ENCODE measurements around the gene GPM6B. TPM values are rescaled to one million over a fixed set of nuclear protein-coding genes. Genes with fewer than 3 reads are reported as not detected.

GPM6B gene
- total and polyA plus RNA-seq, 7 donors: 1.1 to 3.9 (median 2.5) TPM

DNA sequence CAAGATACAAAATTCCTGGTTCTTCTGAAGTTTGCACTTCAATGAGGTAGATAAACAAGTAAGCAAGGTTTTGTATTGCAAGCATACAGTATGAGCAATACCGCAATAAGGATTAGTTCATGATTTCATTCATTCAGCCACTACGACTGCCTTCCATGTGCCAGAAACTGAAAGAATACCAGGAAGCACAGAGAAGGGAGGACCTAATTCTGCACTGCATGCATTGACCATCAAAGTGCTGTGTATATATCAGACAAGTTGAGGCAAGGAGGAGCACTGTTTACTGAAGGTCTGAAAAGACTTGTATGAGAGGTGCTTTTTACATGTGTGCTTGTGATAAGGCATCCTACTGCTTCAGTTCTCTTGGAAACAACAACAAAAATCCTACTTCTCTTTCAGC is 40.9 kb upstream of the GPM6B start:
- Histone ChIP-seq H3K36me3 (ENCODE audit: insufficient read depth in 1 of 2, low read depth in 1 of 2) (no peaks in the 10 kb centered on the region), H3K27ac (no peak overlapping the region), H3K9me3 (no peaks in the 10 kb centered on the region), H3K27me3 (ENCODE audit: insufficient read depth in 3 of 3, low read length in 2 of 3) (peaks cover 0 to 10% (median 0%) of the 10 kb centered on the region in 3 donors), H3K4me1 (no peaks in the 10 kb centered on the region), H3K4me3 (no peak overlapping the region)
- TF ChIP-seq, protein P1, sequence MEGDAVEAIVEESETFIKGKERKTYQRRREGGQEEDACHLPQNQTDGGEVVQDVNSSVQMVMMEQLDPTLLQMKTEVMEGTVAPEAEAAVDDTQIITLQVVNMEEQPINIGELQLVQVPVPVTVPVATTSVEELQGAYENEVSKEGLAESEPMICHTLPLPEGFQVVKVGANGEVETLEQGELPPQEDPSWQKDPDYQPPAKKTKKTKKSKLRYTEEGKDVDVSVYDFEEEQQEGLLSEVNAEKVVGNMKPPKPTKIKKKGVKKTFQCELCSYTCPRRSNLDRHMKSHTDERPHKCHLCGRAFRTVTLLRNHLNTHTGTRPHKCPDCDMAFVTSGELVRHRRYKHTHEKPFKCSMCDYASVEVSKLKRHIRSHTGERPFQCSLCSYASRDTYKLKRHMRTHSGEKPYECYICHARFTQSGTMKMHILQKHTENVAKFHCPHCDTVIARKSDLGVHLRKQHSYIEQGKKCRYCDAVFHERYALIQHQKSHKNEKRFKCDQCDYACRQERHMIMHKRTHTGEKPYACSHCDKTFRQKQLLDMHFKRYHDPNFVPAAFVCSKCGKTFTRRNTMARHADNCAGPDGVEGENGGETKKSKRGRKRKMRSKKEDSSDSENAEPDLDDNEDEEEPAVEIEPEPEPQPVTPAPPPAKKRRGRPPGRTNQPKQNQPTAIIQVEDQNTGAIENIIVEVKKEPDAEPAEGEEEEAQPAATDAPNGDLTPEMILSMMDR (IDR thresholded peaks at IDR 0.05): no peak
- no peak for DNase-seq
- ATAC-seq: no peak
- intact Hi-C loops (cut with DNase I): no loop called here
- WGBS, 3 donors: 60 to 79% (median 69%) methylated on average over 2 of the region's 2 CpGs

DNA sequence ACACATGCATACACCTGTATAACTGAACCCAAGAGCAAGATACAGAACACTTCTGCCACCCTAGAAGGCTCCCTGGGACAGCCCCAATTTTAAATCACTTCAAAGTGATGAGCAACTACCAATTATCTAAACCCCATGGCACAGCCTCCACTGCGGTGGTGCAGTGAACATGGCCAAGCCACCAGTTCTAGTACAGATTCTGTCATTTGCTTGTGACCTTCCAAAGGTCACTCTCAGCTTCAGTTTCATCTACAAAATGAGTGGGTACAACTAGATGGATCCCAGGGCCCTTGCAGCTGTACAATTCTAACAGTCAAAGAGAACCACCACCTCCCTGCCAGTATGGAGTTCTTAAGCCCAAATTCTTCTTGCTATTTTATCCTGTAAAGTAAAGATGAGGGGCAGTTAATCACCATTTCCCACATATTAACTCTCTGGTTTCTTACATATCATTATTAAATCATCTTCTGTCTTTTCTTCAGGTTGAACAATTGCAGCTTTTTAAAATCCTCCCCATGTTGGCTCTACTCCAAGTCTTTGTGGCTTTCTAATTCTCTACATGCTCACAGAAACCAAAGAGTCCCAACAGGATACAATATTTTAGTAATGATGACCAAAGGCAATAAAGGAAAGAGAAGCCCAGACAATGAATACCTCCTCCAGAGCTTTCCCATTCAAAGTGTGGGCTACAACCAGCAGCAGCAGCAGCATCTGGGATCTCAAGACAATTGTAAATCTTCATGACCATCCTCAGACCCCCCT is 39.0 kb upstream of the GPM6B start:
- ATAC-seq: no peak
- peaks cover 0 to 10% (median 0%) of the 10 kb centered on the region in 3 donors for H3K27me3 ChIP-seq (ENCODE audit: insufficient read depth in 3 of 3, low read length in 2 of 3)
- no peak overlapping the region for H3K27ac ChIP-seq
- no peak for DNase-seq
- H3K4me3 ChIP-seq: no peak overlapping the region
- H3K4me1 ChIP-seq: no peaks in the 10 kb centered on the region
- 84 to 89% (median 86%) methylated on average over 1 of the region's 1 CpG for WGBS, 3 donors
- H3K9me3 ChIP-seq: no peaks in the 10 kb centered on the region
- intact Hi-C loops (cut with DNase I): no loop called here
- TF ChIP-seq, protein P1 (IDR thresholded peaks at IDR 0.05): no peak
- no peaks in the 10 kb centered on the region for H3K36me3 ChIP-seq (ENCODE audit: insufficient read depth in 1 of 2, low read depth in 1 of 2)

DNA sequence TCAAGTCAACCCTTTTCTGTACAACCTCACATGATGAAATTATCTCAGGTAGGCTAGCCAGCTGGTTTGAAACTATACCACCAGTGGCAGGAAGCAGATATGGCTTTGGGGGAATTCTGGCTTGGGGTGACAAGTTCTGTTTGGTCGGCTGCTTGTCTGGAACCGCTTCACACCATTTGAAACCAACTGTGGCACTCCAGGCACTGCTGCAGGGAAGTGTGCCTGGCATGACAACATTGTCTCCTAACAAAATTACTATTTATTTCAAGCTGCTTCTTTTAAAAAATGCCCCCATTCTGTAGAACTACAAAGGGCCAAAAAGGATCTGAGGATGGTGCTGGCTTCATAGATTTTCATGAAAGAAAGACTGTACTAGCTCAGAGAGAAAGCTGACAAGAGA is 37.1 kb upstream of the GPM6B start:
- WGBS, 3 donors: 52 to 79% (median 61%) methylated on average over 2 of the region's 2 CpGs
- Histone ChIP-seq H3K4me3 (no peak overlapping the region), H3K36me3 (ENCODE audit: insufficient read depth in 1 of 2, low read depth in 1 of 2) (no peaks in the 10 kb centered on the region), H3K9me3 (no peaks in the 10 kb centered on the region), H3K27me3 (ENCODE audit: insufficient read depth in 3 of 3, low read length in 2 of 3) (peaks cover 0 to 13% (median 0%) of the 10 kb centered on the region in 3 donors), H3K27ac (no peak overlapping the region), H3K4me1 (no peaks in the 10 kb centered on the region)
- DNase-seq (no peak), ATAC-seq (no peak)
- TF ChIP-seq, protein P1 (IDR thresholded peaks at IDR 0.05): no peak
- intact Hi-C loops (cut with DNase I): no loop called here

DNA sequence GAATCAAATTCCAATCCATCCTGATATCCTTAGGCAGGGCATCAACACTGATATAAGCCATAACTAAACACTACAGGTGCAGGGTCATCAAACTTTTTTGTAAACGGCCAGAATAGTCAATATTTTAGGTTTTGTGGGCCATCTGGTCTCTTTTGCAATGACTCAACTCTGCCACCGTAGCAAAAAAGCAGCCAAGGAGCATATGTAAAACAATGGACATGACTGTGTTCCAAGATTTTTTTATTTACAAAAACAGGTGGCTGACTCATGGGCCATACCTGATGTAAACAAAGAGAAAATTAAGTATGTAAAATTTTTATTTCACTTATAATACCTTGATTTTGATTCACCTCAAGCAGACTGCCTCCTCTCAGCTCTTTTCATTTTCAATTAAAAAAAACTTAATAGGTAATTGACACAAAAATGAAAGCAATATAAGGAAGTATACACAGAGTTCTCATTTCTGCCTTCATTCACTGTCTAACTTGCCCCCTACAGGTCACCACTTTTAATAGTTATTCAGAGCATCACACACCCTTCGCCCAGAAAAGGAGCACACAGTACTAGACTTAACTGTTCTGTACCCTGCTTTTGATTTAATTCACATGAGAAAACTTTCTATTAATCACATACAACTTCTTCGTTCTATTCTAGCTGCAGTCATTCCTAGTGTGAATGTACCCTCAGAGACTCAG is 35.3 kb upstream of the GPM6B start:
- Histone ChIP-seq H3K36me3 (ENCODE audit: insufficient read depth in 1 of 2, low read depth in 1 of 2) (no peaks in the 10 kb centered on the region), H3K27ac (no peak overlapping the region), H3K9me3 (no peaks in the 10 kb centered on the region), H3K4me1 (no peaks in the 10 kb centered on the region), H3K4me3 (no peak overlapping the region), H3K27me3 (ENCODE audit: insufficient read depth in 3 of 3, low read length in 2 of 3) (peaks cover 0 to 5% (median 0%) of the 10 kb centered on the region in 3 donors)
- DNase-seq (no peak), ATAC-seq (no peak)
- WGBS, 3 donors: 54 to 67% (median 58%) methylated on average over 4 of the region's 4 CpGs
- TF ChIP-seq, protein P1 (IDR thresholded peaks at IDR 0.05): no peak
- intact Hi-C loops (cut with DNase I): no loop called here

All from psoas muscle (tissue), 8 donors.